Nephron progenitor cell (in vitro differentiated cells): ENCODE results near the gene STXBP6.

Experiments
- DNase-seq: peaks from one replicate; pipeline ENCODE4 v3.0.0; 2021
- H3K27ac Mint-ChIP-seq: 2 replicates; pipeline ENCODE4 v1.8.0; 2021; ENCODE audit warnings: mild to moderate bottlenecking, moderate library complexity, mixed read lengths
- H3K27me3 Mint-ChIP-seq: 2 replicates; pipeline ENCODE4 v1.8.0; 2021; ENCODE audit warnings: mild to moderate bottlenecking, low read depth, mixed read lengths; ENCODE audit not compliant: poor library complexity
- H3K36me3 Mint-ChIP-seq: 2 replicates; pipeline ENCODE4 v1.8.0; 2021; ENCODE audit warnings: low read depth, mixed read lengths
- H3K4me1 Mint-ChIP-seq: 2 replicates; pipeline ENCODE4 v1.8.0; 2021; ENCODE audit warnings: mixed read lengths
- H3K4me3 Mint-ChIP-seq: 2 replicates; pipeline ENCODE4 v1.8.0; 2021; ENCODE audit warnings: mild to moderate bottlenecking, moderate library complexity, mixed read lengths
- H3K9me3 Mint-ChIP-seq: 2 replicates; pipeline ENCODE4 v1.8.0; 2021; ENCODE audit warnings: mild to moderate bottlenecking, moderate library complexity, mixed read lengths
- CTCF ChIP-seq: fragments of 200-600 bp; sonication (generic); IDR thresholded peaks from 2 replicates; pipeline ENCODE4 v1.5.0; 2021; ENCODE audit warnings: antibody characterized with exemption

Gene STXBP6

GRCh38 chr14:24892497-24893051 is 157.4 kb downstream of the STXBP6 start:
- Mint-ChIP-seq H3K4me1 (peaks cover 16% of the 10 kb centered on the region), H3K27me3 (no peaks in the 10 kb centered on the region), H3K9me3 (peaks cover 33% of the 10 kb centered on the region), H3K36me3 (peaks cover 32% of the 10 kb centered on the region), H3K4me3 (no peak overlapping the region), H3K27ac (no peak overlapping the region)
- TF ChIP-seq CTCF, result no peak
- DNase-seq, result no peak

- TF ChIP-seq CTCF, result no peak
- Mint-ChIP-seq H3K27ac (no peak overlapping the region), H3K4me3 (no peak overlapping the region), H3K9me3 (peaks cover 33% of the 10 kb centered on the region), H3K4me1 (peaks cover 16% of the 10 kb centered on the region), H3K27me3 (no peaks in the 10 kb centered on the region), H3K36me3 (peaks cover 32% of the 10 kb centered on the region)
- no peak for DNase-seq
Observed at GRCh38 chr14:24891987-24892496, 157.9 kb downstream of the STXBP6 start.

- peaks cover 29% of the 10 kb centered on the region for H3K9me3 Mint-ChIP-seq
- peaks cover 28% of the 10 kb centered on the region for H3K36me3 Mint-ChIP-seq
- no peak overlapping the region for H3K4me3 Mint-ChIP-seq
- peaks cover 16% of the 10 kb centered on the region for H3K4me1 Mint-ChIP-seq
- TF ChIP-seq CTCF, result no peak
- no peak for DNase-seq
- no peak overlapping the region for H3K27ac Mint-ChIP-seq
- no peaks in the 10 kb centered on the region for H3K27me3 Mint-ChIP-seq
Observed at GRCh38 chr14:24890716-24891115, 159.2 kb downstream of the STXBP6 start.

GRCh38 chr14:24889843-24890242 is 160.1 kb downstream of the STXBP6 start:
- no peak overlapping the region for H3K4me3 Mint-ChIP-seq
- no peak for DNase-seq
- H3K27me3 Mint-ChIP-seq, result no peaks in the 10 kb centered on the region
- H3K4me1 Mint-ChIP-seq, result peaks cover 16% of the 10 kb centered on the region
- peaks cover 29% of the 10 kb centered on the region for H3K9me3 Mint-ChIP-seq
- no peak for TF ChIP-seq CTCF
- peaks cover 28% of the 10 kb centered on the region for H3K36me3 Mint-ChIP-seq
- no peak overlapping the region for H3K27ac Mint-ChIP-seq

GRCh38 chr14:24888532-24888931 is 161.4 kb downstream of the STXBP6 start:
- H3K9me3 Mint-ChIP-seq, result peaks cover 29% of the 10 kb centered on the region
- H3K36me3 Mint-ChIP-seq, result peaks cover 28% of the 10 kb centered on the region
- H3K27me3 Mint-ChIP-seq, result no peaks in the 10 kb centered on the region
- no peak for DNase-seq
- peaks cover 16% of the 10 kb centered on the region for H3K4me1 Mint-ChIP-seq
- TF ChIP-seq CTCF, result no peak
- no peak overlapping the region for H3K27ac Mint-ChIP-seq
- H3K4me3 Mint-ChIP-seq, result no peak overlapping the region

- peaks cover 29% of the 10 kb centered on the region for H3K9me3 Mint-ChIP-seq
- no peak overlapping the region for H3K27ac Mint-ChIP-seq
- no peak for DNase-seq
- H3K27me3 Mint-ChIP-seq, result no peaks in the 10 kb centered on the region
- no peak overlapping the region for H3K4me3 Mint-ChIP-seq
- peaks cover 28% of the 10 kb centered on the region for H3K36me3 Mint-ChIP-seq
- peaks cover 13% of the 10 kb centered on the region for H3K4me1 Mint-ChIP-seq
- TF ChIP-seq CTCF, result no peak
Observed at GRCh38 chr14:24887623-24888304, 162.2 kb downstream of the STXBP6 start.
